GM18858 (cell line): Measurements from ENCODE around the gene ONECUT1.
"Not testable (repeated sequence)": the region's sequence is repeated elsewhere in the genome, so short reads cannot be mapped to it uniquely, and the experiment has no call there.

ENCODE experiments used
- ATAC-seq: cut with Tn5 transposase; IDR thresholded peaks from one replicate; pipeline ENCODE4 v1.9.1; 2021; ENCODE audit not compliant: unreplicated experiment

ONECUT1 gene

DNA sequence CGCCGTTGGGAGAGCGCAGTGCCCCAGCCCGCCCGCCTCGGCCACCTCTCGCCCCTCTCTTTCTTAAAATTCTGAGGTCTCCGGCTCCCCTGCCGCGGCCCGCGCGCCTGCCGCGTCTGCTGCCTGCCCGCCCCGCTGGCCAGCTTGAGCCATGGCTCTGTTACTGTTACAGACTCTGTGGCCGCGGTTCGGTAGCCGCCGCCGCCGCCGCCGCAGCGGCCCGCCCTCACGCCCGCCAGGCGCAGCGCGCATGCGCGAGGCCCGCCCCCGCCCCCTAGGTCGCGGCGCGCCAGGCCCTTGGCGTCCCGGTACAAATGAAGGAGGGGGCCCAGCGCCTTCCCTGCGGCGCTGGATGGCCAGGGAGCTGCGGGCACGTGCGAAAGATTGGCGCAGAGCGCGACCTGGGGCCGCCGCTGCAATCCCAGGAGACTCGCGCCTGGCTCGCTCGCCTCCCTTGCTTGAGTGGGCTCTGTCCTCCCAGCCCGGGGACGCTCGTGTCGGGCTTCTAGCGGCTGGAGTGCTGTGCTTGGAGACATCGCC lies at the start of gene ONECUT1:
TSS of gene ONECUT1 (minus strand) at position 168 of the 540 bp plus-strand sequence. CDS start 452 bp downstream, outside the sequence.
- peak; percentile 79 for ATAC-seq

DNA sequence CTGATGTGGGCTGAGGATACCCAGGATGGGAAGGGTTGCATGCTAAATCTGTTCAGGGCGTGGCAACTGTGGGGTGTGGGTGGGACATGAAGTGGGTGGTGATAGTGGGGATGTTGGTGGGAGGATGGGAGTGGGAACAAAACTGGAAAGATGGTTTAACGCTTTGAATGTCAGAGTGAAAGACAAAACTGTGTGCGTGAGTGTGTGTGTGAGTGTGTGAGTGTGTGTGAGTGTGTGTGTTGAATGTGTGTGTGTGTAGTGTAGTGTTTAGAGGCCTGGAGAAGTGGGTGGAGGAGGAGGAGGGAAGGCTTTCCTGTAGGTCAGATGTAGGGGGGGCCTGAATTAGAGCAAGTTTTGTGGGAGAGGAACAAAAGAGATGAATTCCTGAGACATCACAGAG lies 44.2 kb upstream of the ONECUT1 start:
- ATAC-seq = no peak

DNA sequence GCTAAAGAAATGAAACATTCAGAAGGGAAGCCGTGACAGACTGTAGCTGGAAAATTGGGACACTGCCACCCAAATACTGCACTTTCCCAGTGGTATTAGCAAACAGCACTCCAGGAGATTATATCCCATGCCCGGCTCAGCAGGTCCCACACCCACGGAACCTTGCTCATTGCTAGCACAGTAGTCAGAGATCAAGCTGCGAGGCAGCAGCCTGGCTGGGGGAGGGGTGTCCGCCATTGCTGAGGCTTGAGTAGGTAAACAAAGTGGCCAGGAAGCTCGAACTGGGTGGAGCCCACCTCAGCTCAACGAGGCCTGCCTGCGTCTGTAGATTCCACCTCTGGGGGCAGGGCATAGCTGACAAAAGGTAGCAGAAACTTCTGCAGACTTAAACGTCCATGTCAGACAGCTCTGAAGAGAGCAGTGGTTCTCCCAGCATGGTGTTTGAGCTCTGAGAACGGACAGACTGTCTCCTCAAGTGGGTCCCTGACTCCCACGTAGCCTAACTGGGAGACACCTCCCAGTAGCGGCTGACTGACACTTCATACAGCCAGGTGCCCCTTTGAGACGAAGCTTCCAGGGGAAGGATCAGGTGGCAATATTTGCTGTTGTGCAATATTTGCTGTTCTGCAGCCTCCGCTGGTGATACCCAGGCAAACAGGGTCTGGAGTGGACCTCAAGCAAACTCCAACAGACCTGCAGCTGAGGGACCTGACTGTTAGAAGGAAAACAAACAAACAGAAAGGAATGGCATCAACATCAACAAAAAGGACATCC lies 34.2 kb upstream of the ONECUT1 start:
- ATAC-seq = not testable (repeated sequence)

DNA sequence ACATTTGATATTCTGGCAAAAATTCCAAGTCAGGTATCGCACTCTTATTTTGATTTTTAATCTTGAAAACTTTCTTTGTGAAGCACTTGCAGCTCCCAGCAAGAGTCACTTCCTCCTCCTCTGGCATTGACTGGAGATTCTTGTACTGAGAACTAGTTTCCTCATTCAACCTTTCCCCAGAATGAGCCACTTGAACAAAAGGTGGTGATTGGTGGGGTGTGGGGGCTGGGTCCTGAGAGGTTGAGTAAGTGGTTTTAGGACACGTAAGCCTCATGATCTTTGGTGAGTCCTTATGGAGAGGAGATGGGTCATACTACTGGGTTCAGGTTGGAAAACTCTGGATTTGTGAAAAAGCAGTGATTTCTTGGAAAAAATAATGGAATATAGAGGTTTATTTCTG lies 32.3 kb upstream of the ONECUT1 start:
- no peak for ATAC-seq

DNA sequence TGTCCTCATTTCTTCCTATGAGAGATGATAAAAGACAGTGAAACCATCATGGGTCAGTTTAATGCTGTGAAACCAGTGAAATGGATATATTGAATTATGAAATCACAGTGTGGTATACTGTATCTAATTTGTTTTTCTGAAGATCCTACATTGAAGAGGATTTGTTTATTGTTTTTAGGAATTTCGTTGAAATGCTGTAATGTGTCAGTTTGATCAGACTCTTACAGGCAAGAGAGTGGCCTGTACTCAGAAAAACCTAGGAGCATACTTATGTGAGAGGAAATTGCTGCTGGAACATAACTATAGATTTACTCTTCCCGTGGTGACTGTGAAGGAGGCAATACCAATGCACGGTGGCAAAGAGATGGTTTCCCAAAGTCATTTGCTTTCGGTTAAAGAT lies 29.1 kb upstream of the ONECUT1 start:
- ATAC-seq = no peak

DNA sequence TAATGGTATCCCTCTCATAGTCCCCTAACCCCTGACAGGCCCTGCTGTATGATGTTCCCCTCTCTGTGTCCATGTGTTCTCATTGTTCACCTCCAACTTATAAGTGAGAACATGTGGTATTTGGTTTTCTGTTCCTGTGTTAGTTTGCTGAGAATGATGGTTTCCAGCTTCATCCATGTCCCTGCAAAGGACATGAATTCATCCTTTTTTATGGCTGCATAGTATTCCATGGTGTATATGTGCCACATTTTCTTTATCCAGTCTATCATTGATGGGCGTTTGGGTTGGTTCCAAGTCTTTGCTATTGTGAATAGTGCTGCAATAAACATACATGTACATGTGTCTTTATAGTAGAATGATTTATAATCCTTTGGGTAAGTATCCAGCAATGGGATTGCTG lies 25.8 kb upstream of the ONECUT1 start:
- not testable (repeated sequence) for ATAC-seq

DNA sequence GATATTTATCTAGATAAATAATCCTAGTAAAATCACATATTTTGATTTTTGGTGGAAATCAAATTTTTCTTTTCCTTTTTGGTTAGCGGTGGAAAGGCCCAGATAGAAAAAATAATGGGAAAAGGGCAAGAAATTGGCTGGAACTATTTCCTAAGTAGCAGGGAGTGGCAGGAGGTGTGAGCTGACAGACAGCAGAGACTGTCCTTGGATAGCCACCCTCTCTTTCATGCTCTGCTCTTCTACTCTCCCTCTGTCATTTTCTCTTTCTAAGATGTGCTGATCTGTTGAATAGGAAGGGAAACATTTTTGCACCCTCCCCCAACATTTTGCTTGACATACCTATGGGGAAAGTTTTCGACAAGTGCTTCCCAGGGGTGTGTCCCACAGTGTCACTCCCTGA lies 18.9 kb upstream of the ONECUT1 start:
- ATAC-seq = no peak

DNA sequence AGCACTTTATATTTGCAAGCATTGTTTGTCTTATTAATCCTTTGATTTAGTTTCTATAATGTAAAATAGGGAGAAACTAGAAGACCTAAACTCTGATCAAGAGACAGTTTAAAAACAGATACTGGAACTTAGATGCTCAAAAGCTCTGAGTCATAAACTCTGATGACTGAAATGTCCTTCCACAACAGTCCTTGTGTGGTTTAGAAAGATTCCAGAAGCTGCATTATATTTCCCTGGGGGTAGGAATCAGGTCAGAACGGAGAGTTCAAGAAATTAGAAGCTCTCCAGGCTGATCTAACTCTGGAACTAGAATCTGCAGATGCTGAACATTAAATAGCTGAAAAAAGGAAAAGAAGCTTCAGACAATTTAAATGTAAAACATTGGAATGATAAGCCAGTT lies 18.3 kb upstream of the ONECUT1 start:
- ATAC-seq = no peak

DNA sequence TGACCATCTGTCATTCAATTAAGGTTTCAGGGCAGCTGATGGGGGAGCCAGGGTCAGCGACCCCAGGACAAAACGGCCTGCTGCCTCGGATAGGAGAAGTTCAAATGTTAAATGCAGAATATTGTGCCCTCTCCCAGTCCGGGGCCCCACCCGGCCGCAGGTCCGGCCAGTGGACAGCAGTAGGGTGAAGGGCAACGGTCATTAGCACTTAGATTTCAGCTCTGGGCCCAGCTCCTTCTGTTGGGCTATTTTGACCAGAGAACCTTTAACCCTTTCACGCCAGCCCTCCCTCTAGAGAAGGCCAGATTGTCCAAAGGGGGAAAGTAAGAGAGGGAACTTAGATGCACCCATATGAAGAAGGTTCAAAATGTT lies 16.1 kb upstream of the ONECUT1 start:
- no peak for ATAC-seq

DNA sequence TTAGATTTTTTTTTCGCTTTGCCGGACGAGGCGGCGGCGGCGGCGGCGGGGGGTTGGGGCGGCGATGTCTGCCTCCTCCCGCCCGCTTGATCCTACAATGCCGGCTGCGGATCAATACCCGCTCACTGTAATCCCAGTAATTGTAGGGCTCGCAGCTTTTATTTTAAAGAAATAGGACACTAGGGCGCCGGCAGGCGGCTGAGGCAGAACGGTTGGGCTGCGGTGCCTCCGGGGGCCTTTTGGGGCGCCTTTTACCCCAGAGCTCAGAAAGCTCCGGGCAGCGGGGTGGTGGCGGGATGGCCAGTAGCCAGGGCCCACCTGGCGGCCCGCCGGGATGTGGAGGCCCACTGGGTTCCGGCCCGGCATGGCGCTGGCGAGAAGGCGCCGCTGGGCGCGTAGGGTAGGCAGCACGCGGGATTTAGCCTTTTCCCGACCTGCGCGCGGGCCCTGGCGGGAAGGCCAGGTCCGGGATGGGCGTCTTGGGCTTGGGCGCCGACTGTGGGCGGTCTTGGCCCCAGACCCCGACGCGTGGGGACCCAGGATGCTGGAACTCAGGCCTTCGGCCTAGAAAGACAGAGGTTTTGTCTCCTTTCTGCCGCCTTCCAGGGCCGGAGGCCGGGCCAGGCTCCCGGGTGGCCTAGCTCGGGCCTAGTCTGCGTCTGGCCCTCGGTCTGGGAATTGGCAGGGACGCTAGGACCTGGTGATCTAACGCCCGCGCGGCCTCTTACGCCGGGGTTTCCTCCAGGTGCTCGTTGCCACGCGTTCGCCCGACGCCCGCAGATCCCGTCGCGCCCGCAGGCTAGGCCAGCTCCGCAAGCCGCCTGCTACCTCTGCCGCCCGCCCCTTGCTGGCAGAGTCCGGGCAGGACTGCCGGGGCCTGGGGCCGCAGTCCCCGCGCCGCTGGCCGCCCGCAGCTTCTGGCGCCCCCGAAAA lies 15.5 kb upstream of the ONECUT1 start:
- ATAC-seq = no peak

DNA sequence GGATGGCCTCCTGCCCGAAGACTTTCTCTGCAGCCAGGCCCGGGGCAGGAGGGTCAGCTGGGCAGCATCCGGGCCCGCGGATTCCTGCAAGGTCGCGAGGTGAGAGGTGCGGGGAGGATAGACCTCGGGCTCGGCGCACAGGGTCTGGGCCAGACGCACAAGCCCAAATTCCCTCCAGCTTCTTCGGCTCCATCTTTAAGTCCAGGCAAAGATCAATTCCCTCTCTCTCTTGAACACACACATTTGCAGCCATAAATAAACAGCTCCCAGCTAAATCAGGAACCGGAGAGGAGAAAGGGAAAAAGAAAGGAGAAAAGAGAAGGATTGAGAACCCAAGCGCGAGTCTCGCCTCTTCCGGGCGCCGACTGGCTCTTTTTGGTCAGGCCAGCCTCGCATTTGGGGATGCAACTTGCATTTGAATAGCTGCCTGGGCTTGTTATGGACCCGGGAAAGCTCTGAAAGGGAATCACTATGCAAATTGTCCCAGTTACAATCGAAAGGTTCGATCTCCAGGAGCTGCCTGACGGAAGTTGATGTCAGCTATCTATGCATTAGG lies 14.5 kb upstream of the ONECUT1 start:
- ATAC-seq = no peak

DNA sequence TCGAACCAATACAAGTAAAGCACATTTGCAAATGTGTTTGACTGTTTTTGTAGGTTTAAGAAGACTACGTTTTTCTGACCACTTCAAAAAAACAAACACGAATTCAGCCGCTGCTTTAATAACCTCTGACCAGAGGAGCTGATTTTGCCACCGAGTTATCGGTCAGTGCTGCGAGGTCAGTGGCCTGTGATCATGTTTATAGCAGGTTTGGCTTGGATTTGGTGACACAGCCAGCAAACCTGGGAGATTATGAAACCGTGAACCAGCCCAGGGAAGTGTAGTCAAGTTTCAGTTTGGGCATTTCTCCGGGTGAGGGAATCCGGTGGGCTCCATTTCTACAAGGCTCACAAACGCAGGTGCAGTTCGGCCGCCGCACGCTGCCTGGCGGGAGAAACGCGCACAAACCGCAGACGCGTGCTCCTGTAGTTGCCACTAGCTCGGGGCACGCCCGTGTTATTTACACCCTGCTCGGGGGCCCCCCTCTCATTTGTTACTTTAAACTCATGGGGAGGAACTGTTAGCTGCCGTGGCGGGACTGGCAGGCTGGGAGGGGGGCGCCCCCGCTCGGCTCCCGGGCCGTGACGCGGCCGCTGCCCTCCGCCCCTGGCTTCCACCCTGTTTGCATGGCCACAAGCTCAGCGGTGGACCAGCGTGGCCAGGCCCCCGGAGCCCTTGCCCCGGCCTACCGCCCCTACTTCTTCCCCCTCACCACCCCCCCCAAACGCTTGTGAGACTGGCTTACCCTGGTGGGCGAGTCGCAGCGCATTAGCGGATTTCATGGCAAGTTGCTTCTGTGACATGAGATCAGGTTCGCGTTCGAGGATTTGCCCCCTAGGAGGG lies 13.6 kb upstream of the ONECUT1 start:
- ATAC-seq = no peak

DNA sequence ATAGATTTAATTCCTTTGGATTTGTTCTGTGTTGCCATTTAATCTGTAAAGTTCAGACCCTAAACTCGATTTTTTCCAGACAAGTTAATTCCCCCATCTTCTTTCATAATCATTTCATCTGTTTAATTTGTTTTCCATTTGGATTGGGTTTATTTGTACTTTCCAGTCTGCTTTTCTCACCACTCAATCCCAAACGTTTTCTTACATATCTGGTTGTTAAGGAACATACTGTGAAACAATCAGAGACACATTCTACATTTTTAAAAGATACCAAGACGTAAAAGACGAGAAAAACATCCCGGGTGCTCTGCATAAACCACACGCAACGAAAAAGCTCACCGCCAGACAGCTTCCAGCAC lies 13.0 kb upstream of the ONECUT1 start:
- ATAC-seq = no peak

DNA sequence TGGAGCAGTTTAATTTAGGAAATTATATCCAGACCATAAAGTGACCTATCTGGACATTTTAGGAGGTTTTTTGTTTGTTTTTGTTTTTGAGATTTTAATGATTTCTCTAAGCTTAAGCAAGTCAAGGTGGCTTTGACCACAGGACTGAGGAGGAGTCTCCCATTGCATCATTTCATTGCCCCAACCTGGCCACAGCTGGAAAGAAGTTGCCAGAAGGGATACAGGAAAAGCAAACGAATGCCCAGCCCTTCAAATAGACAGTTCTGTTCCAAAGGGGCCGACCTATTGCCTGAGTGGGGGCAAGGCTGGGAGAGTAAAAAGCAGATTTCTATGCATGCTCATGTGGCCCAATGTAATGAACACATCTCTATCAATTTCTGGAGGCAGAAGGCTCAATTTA lies 12.0 kb upstream of the ONECUT1 start:
- no peak for ATAC-seq

DNA sequence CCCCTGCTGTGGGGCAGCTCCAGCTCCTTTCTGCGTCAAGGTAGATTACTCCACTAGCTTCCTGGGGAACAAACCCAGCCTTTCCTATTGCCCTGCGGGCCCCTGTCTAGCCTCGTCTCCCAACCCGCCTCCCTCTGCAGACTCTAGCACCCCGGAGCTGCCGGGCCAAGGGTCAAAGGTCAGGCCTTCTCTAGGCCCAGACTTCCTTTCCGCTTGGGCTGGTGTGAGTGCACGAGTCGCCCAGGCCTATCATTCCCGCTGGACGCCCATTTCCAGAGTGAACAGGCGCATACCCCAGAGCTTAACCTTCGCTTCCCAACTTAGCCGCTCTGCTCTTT lies 11.6 kb upstream of the ONECUT1 start:
- no peak for ATAC-seq

DNA sequence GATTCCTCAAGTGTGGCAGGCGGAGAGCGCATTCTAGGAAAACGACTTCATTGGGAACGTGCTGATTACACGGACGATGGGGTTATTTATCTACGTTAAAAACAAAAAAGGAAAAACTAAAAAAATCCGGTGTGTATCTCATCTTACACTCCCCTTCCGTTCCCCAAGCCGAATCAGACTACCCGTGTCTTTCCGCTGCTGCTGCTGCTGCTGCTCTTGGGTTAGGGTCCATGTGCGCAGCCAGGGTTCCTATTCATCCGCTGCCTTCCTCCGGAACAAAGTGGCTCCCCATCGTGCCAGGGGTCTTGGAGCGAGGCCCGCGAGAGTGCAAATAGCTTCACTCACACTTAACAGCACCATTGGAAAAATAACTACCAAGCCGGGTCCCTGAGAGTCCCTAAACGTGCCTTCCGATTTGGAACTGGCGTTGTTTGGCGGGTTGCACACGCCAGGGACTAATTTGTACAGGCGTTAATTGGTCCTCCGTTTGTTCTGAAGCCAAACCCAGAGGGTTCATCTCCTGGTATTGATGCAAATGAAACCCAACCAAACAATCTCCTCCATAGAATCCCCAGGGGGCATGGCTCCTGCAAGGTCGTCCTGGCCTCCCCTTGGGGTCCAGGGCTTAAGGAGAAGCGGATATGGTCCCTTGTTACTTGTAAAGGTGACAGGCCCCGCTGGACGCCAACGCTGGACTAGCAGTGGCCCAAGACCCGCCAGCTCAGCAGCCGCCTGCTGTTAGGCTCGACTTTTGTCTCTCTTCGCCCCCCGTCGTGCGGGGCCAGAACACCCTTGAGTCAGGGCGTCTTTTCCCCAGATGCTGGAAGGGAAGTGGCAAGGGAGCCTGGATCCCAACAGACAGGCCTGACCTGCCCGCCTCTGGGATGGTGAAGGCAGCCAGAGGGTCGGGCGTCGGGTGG lies 11.0 kb upstream of the ONECUT1 start:
- ATAC-seq = no peak

DNA sequence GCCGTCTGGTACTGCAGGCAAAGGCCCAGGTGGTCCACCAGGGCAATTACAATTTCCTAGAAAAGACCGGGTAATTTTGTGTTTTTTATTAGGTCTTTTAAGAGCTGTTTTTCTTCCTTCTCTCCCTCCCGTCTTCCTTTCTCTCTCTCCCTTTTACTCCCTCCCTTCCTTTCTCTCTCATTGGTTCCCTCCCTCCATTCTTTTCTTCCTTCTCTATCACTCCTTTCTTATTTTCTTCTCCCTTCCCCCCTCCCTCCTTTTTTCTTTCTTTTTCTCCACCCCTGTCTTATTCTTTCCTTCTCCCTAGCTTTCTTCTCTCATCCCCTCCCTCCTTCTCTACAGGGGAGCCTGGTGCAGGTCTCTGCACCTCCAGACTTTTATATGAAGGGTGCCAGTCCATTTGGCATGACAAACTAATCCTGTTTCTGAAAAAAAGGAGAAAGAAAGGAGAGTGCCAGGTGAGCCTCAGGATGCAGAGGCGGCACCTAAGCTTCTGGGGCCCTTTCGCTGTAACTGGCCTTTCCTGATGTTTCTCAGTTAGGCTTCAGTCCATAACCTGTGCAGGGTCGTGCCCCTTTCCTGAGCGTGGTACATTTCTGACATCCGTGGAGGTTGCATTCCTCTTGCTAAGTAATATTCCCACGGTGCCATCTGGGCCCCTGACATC lies 9.1 kb upstream of the ONECUT1 start:
- no peak for ATAC-seq

DNA sequence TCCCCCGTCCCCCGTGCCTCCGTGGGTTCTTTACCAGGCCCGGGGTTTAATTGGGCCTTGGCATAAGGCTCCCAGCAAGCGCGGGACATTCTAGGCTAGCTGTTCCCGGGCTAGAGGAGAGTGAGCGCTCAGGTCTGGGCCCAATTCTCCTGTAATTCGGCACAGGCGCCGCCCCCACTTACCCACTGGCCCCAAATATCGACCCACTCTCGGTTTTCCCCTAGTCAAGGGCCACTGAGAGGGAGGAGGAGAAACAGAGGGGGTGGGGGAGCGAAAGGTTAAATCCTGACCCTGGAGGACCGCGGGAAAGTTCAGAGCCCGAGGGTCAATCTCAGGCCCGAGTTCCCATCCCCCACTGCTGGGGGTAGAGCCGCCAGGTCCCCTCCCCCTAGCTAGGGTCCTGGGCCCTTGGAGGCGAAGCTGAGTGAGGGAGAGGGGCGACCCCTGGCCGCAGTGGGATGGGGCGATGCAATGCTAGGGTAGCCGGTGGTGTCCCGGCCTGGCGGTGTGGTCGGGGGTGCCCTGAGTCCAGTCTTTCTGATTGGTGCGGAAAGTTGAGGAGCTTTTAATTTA lies 8.5 kb upstream of the ONECUT1 start:
- ATAC-seq = no peak
